ENCODE data around the gene XAF1.
"Not testable (repeated sequence)": the region's sequence is repeated elsewhere in the genome, so short reads cannot be mapped to it uniquely, and the experiment has no call there.

The XAF1 gene, protein sequence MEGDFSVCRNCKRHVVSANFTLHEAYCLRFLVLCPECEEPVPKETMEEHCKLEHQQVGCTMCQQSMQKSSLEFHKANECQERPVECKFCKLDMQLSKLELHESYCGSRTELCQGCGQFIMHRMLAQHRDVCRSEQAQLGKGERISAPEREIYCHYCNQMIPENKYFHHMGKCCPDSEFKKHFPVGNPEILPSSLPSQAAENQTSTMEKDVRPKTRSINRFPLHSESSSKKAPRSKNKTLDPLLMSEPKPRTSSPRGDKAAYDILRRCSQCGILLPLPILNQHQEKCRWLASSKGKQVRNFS

DNA sequence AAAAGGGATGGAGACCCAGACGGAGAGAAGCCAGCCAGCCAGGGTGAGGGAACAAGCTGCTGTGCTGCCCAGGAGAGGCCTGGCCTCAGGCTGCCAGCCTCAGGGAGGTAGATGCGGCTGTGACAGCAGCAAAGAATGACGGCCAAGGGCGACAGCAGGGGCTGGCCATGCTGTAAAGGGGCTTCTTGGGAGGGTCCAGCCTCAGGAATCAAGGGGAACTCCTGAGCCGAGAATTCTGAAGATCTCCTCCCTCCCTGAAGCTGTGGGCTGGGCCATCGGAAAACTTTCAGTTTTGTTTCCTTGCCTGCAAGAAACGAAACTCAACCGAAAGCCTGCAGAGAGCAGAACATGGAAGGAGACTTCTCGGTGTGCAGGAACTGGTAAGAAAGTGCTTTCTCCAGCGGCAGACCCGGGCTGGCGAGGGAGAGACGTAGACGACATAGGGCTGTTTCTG lies at the start of gene XAF1:
Gene XAF1, plus strand, starts transcription at position 316 of the 454 bp plus-strand sequence. Its CDS starts 33 bp downstream, at position 349.
- peak; percentile 33 for DNase-seq (ENCODE audit: low spot score)

DNA sequence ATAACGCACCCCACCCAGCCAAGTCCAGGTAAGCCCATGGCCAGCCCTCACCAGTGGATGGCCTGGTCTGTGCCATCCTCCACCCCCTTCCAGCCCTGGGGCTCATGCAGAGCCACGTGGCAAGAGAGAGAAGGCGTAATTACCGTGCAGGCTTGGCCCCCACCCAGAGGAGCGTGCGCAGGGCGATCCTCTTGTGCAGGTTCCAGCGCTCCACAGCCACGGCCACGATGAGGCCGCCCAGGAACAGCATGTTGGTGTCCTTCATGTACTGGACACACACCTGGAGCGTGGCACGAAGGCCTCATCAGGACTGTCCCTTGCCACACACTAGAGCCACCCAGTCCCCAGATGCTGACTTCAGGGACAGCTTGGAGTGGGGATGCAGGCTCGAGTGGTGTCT lies 49.3 kb upstream of the XAF1 start:
- no peak for DNase-seq (ENCODE audit: low spot score)

DNA sequence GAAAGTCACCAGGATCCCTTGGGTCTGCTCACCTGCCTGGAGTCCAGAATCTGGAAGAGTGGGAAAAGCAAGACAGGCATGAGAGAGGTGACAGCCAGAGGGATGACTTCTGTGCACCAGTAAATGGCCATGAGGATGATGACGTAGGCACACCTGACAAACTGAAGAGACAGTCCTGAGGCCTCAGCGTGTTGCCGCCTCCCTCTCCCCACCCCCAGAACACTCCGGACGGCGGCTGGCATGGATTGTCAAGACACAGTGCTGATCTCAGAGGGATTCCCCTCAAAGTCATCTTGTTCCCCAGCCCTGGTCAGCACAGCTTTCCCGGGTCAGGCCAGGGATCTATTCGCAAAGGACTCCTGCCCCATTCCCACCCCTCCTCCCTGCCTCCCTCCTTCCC lies 48.9 kb upstream of the XAF1 start:
- DNase-seq (ENCODE audit: low spot score) = no peak

DNA sequence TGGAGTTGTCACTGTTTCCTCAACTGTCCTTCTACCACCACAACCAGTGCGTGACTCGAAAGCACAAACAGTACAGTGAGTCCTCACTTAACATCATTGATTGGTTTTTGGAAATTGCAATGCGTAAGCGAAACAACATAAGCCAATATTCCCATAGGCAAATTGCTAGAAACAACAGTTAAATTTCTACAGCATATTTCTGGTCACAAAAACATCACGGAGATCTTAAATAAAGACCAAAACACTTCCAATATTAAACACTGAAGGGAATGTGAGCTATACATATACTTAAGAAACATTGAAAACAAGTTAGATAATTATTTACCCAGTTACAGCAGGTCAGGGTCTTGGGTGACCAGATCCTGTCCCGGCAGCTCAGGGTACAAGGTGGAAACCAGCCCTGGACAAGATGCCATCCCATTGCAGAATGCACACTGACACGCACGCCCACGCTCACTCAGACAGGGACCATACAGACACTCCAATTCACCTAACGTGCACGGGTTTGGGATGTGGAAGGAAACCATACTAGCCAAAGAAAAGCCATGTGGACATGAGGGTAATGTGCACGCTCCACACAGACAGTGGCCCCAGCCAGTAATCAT lies 47.4 kb upstream of the XAF1 start:
- no peak for DNase-seq (ENCODE audit: low spot score)

DNA sequence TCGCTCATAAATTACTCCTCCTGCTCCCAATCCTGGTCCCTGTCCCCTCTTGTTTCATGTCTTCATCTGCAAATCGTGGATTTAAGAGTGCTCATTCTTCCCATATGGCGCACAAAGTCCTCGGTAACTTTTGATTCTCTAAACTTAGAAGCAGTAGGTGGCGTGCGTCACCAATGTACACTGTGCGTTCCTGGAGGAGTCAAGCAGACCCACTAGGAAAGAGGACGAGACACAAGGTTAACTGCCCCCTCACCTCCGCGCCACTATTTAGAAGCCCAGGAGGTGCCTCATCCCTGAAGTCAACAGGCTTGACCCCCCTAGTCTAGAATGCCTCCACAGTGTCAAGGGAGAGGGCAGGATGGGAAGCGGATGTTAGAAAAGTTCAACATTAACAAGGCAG lies 45.5 kb upstream of the XAF1 start:
- DNase-seq (ENCODE audit: low spot score) = no peak

DNA sequence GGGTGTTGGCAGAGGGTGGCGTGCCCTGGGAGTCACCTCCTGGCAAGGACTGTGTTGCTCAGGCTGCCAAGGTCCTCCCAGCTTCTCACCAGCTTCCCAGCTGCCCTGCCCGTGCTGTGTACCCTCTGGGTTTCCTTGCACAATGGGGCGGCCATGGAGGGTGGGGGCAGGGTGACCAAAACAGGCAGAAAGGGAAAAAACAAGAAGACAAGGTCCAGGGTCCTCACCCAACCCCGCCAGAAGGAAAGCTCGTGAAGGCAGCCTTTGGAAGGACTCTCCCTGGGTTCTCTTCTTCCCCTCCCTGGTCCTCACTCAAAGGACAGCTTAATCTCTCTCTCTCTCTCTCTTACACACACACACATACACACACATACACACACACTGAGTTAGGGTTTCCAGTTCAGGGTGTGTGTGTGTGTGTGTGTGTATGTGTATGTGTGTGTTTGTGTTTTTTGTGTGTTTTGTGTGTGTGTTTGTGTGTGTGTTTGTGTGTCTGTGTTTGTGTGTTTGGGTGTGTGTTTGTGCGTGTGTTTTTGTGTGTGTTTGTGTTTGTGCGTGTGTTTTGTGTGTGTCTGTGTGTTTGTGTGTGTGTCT lies 44.7 kb upstream of the XAF1 start:
- DNase-seq (ENCODE audit: low spot score) = peak; percentile 49

DNA sequence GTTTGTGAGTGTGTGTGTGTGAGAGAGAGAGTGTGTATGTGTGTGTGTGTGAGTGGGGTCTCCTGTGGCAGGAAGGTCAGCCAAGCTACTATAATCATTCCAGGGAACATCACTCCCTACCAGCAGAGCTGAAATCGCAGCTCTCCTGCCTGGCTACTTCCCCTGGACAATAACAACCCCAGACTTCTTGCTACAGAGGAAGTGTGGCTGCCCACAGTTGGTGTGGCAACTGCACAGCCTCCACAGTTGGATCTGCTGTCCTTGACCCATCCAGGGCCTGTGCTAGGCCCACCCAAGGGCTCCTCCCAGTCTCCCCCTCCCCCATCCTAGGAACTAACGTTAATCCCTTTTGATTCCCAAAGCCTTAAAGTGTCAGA lies 44.2 kb upstream of the XAF1 start:
- DNase-seq (ENCODE audit: low spot score) = no peak

DNA sequence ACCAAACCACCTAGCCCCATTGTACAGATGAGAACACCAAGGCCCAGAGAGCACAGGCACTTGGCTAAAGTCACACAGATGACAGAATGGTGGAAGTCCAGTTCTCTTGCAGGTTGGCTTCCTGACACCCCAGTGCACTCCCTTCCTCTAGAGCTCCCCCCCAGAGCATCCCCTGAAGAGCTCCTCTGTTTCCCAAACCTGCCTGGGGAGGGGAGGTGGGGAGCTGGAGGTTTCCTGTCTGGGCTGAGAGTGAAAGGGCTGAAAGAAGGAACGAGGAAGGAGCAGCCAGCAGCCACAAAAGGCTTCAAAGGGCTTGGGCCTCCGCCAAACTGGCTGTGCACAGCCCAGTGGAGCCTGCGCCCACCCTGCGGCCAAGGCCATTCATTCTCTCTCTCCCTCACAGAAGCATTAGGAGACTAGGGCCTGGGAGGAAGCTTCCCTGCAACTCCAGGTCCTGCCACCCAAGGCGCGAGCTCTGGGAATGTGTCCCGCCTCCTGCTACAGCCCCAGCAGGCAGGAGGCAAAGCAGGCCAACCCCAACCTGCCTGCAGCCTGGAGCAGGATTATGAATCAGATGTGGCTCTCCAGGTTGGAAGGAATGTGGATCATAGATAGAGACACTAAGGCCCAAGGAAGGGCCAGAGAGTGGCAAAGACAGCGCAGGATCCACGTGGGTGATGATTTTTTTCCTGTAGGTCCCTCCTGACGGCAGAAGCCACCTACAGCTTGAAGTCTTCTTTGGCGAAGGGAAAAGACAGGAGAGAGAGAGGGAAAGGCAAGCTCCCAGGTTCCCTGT lies 43.6 kb upstream of the XAF1 start:
- DNase-seq (ENCODE audit: low spot score) = peak; percentile 77

DNA sequence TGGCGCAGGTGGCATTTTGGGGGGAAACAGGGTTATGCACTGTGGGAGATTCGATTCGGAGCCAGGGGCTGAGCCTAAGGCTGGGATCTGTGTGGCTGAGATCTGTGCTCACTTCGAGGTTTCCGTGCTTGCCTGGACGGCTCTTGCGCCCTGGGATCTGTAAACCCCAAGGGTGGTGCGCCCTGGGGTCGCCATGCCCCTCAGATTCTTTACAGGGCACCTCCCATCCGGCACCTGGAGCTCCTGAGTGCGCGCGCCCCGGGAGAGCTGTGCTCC lies 43.1 kb upstream of the XAF1 start:
- DNase-seq (ENCODE audit: low spot score) = no peak

DNA sequence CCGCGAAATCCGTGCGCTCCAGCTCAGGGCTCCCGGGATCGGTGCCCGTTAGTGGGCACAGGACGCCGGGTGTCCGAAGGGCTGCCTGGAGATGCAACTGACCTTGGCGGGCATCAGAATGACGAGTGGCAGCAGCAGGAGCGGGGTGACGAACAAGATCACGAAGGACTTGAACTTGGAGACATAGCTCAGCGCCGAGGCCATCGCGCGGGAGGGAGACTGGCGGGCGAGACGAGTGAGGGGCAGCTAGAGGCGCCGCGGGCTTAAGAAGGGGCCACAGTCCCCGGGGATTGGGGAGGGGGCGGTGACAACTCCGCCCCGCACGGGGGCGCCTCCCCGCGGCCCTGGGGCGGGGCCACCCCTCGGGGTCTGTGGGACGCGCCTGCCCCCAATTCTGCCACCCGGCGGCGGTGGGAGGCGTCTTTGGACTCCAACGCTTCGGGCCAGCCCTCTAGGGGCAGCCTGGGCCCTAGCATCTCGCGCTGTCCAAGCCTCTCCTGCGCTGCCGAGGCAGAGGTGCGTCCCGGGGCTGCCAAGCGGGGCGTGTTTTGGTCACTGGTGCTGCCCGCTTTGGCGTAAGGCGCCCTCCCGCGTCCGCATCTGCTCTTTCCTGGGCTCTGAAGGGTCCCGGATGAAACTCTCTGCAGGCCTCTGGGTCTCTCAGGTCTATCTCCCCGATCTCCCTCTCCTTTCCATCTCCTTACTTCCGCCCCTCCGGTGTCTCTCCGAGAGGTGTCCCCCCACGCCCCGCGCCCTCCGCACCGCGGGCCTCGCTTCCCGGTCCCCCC lies 42.5 kb upstream of the XAF1 start, which contains the start of gene SLC13A5:
Gene SLC13A5, minus strand, starts transcription at position 240 of the 788 bp plus-strand sequence. Its CDS starts 36 bp downstream, at position 204.
- DNase-seq (ENCODE audit: low spot score) = peak; percentile 24

DNA sequence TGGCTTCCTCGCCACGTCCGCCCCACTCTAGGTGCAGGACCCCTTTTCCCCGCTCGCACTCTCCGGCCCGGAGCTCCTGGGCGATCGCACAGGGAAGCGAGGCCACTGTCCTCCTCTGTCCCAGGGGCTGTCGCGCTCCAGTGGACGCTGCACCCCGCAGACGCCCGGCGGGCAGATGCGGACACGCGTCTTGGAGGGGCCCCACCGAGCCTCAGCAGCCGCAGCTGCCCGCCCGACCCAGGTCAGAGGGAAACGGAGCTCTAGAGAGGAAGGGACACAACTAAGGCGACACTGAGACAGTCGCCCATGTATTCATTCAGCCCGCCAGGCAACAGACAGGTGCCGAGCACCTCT lies 42.0 kb upstream of the XAF1 start:
- DNase-seq (ENCODE audit: low spot score) = no peak

DNA sequence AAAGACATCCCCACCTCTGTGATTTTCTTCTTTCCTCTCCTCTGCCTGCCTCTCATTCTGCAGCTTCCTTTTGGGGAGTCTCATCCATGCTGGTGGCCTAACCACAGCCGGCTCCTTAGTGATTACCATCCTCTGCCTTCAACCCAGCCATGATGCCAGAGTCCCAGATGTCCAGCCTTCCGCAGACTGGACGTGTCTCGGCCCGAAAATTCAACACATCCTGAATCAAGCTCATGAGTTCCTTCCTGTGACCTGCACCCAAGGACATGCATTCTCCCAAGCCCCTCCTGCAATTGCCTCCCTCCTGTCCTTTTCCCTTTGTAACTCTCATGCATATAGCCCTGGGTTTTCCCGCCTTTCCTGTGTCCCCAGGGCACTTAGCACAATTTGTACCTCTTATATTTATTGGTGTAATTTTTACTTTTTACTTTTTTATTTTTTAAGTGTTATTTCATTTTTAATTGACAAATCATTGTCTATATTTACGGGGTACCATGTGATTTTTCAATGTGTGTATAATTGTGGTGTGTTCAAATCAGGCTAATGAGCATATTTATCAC lies 41.5 kb upstream of the XAF1 start:
- DNase-seq (ENCODE audit: low spot score) = no peak

DNA sequence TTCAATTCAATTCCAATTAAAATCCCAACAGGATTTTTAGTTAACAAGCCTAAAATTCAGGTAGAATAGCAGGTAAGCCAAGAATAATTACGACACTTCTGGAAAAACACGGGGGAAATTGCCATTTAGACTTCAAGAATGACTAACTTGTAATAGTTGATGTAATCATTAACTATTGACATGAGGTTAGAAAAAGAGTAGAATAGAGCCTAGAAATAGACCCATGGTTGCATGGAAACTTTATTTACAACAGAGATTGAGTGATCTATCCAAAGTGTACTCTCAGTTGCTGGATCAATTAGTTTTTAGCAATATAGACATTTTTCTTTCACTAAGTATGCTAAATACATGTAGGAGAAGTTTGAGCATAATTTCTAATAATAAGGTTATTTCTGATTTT lies 39.1 kb upstream of the XAF1 start:
- no peak for DNase-seq (ENCODE audit: low spot score)

DNA sequence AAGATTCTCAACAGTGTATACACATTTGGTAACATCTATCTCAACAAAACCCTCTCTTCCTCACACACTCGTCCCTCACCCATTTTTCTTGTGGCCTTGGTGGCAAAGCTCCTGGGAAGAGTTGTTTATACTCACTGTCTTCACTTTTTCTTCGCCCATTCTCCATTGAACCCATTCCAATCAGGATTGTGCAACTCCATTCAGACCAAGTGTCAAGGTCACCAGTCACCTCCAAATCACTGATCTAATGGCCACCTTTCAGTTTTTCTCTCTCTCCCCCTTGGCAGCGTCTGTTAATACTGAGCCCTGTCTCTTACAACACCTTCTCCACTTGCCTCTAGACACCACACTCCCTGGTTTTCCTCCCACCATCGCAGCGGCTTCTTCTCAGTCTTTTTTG lies 34.1 kb upstream of the XAF1 start:
- DNase-seq (ENCODE audit: low spot score) = no peak

DNA sequence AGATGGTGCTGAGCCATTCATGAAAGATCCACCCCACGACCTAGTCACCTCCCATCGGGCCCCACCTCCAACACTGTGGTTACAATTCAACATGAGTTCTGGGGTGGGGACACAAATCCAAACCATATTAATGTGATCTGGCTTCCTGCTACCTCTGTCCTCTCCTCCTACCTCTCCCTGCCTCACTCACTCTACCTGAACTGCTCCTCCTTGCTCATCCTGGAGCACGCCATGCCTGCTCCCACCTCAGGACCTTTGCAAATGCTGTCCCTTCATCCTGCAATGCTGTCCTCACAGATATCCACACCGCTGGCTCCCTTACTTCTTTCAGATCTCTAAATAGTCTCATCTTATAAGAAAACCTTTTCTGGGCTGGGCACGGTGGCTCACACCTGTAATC lies 31.8 kb upstream of the XAF1 start:
- no peak for DNase-seq (ENCODE audit: low spot score)

DNA sequence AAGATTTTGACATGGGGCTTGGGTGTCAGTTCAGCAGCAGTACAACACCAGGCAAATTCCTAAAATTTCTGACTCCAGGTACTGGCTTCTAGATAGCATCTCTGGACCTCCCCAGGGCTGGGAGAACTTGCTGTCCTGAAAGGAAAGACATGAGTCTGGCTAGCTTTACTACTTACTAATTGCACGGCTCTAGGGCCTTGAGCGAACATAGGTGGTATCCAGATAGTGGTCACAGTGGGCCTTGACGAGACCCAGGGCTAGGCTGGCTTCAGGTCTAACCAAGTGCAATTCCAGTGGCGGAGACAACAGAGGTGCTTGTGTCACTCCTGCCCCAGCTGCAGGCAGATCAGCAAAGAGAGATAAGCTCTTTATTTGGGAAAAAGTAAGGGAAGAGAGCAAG lies 26.3 kb upstream of the XAF1 start:
- DNase-seq (ENCODE audit: low spot score) = no peak

DNA sequence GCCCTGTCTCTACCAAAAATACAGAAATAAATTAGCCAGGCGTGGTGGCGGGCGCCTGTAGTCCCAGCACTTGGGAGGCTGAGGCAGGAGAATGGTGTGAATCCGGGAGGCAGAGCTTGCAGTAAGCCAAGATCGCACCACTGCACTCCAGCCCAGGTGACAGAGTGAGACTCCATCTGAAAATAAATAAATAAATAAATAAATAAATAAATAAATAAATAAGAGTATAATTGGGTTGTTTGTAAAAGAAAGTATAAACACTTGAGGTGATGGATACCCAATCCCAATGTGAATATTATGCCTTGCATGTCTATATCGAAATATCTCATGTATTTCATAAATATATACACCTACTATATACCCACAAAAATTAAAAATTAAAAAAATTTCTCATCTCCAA lies 9.2 kb upstream of the XAF1 start:
- not testable (repeated sequence) for DNase-seq (ENCODE audit: low spot score)

DNA sequence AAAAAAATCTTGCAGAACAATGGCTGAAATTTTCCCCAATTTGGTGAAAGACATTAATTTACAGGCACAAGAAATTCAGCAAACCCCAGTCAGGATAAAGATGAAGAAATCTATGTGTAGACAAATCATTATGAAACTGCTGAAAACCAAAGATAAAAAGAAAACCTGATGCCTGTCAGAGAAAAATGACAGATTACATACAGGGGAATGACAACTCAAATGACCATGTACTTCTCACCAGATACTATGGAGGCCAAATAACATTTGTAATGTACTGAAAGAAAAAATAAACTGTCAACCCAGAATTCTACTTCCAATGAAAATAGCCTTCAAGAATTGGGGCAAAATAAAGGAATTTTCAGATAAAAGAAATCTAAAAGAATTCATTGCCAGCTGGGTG lies 7.2 kb upstream of the XAF1 start:
- no peak for DNase-seq (ENCODE audit: low spot score)

DNA sequence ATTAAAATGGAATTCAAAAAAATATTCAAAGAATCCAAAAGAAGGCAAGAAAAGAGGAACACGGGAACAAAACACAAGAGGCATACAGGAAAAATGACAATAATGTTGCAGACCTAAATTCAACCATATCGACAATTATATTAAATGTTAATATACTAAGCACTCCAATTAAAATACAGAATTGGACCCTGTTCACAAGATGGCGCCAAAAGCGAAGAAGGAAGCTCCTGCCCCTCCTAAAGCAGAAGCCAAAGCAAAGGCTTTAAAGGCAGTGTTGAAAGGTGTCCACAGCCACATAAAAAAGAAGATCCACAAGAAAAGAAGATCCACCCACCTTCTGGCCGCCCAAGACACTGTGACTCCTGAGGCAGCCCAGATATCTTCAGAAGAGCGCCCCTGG lies 6.3 kb upstream of the XAF1 start:
- no peak for DNase-seq (ENCODE audit: low spot score)

DNA sequence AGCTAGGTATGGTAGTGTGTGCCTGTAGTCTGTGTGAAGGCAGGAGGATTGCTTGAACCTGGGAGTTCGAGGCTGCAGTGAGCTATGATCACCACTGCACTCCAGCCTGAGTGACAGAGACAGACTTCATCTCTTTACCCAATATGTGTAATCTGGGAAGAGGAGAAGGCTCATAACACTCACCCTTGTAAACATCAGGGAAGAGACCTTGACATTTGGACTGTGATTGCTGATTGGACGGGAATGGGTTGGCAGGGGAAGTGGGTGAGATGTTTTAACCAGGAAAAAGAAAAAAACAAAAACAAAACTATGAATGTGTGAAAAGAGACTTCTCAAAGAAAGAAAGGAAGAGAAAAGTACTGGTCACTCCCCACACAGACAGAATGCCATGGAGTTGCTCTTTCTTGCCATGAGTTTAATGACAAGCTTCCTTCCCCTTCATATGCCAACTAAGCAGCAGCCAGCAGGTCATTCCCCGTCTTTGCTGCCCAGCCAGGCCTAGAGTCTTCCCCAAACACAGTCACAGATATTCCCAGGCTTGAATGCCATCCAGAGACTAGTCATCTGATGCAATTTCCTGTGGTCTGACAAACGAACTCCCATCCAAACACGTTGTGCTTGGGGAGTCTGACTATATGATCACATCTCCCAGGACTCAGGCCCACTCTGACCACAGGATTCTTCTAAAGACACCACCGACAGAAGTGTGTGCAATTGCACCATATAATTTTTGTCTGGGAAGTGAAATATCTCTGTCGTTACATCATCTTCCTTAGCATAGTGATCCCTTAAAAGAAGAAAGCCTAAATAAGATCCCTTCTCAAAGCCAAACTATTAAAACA lies 3.6 kb upstream of the XAF1 start:
- peak; percentile 33 for DNase-seq (ENCODE audit: low spot score)

DNA sequence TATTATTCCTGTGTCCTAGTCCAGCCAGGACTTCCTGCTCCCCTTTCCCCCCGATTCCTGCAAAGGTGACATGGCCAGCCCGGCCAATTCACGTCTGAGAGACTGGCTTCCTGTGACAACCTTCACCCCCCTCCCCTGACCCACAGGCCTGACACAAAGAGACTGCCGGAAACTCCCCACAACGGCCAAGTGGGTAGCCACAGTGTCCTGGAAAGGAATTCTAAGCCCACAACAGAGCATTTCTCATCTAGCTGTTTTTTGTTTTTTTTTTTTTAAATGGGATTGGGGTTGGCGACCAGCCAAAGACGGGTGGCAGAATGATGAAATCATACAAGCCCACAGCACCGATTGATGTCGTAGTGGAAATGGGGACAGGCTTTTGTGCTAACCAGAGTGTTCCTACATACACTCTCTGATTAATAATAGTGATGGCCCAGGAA lies 2.8 kb upstream of the XAF1 start:
- DNase-seq (ENCODE audit: low spot score) = peak; percentile 53
